ENCODE measurements around the gene MS4A3.

DNA sequence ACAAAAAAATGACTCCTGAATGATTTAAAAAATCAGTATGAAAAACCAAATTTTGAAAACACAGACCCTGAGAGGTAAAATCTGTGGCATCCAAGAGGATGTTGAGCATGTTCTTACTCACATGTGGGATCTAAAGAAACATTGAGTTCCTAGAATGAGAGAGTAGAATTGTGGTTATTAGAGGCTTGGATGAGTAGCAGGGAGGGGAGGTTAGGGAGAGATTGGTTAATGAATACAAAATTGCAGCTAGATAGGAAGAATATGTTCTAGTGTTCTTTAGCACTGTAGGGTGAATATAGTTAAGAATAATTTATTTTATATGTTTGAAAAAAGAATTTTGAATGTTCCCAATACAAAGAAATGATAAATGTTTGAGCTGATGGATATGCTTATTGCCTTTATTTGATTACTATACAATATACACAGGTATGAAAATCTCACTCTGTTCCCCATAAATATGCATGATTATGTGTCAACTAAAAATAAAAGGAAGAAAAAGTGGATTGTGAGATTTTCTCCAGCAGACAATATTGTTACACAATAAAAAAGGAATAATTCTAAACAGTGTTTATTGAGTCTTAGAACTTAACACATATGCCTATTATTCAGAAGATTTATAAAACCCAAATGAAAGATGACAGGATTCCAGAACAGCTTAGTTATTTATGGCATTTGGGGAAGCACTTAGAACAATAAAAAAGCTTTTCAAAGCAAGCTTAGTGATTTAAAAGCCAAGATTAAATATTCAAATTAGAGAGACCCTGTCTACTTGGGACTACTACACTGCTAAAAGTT is 60.7 kb downstream of the MS4A3 start:
- TF ChIP-seq CTCF (IDR thresholded peaks at IDR 0.05 in 8 of 11, conservative IDR thresholded peaks at IDR 0.05 in 3 of 11) (no peak), POLR2AphosphoS5 (IDR thresholded peaks at IDR 0.05) (no peak)
